AG09319 (cell line): ENCODE results near the gene SIRT2.
"Not testable (repeated sequence)": the region's sequence is repeated elsewhere in the genome, so short reads cannot be mapped to it uniquely, and the experiment has no call there.

Source experiments
- DNase-seq: peaks from one replicate; pipeline ENCODE4 v3.0.0-alpha.2; 2010; ENCODE audit warnings: low read depth; ENCODE audit errors: extremely low read depth
- CTCF ChIP-seq: IDR thresholded peaks from 2 replicates; pipeline ENCODE4 v1.5.1; 2011; ENCODE audit warnings: low read depth, mild to moderate bottlenecking, inconsistent platforms, low read length, moderate library complexity

SIRT2 gene

DNA sequence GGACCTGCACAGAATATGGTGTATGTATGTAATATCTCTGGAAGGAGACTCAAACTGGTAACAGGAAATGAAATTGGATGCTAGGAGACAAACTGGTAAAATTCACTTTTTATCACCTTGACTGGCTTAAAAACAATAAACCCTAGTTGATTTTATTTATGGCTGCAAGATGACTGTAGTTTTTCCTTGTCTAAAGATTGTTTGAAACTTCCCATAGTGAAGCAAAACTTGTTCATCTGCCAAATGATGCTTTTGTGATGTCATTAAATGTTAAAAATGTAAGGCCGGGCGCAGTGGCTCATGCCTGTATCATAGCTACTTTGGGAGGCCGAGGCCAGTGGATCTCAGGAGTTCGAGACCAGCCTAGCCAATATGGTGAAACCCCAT is 65.3 kb downstream of the SIRT2 start:
- TF ChIP-seq CTCF, result no peak
- no peak for DNase-seq

- no peak for TF ChIP-seq CTCF
Observed at GRCh38 chr19:38833092-38833425, 66.4 kb downstream of the SIRT2 start.

GRCh38 chr19:38831142-38831605 is 68.2 kb downstream of the SIRT2 start:
- TF ChIP-seq CTCF, result no peak

More at GRCh38 chr19:38833092-38833425, 66.4 kb downstream of the SIRT2 start:
- no peak for DNase-seq

DNA sequence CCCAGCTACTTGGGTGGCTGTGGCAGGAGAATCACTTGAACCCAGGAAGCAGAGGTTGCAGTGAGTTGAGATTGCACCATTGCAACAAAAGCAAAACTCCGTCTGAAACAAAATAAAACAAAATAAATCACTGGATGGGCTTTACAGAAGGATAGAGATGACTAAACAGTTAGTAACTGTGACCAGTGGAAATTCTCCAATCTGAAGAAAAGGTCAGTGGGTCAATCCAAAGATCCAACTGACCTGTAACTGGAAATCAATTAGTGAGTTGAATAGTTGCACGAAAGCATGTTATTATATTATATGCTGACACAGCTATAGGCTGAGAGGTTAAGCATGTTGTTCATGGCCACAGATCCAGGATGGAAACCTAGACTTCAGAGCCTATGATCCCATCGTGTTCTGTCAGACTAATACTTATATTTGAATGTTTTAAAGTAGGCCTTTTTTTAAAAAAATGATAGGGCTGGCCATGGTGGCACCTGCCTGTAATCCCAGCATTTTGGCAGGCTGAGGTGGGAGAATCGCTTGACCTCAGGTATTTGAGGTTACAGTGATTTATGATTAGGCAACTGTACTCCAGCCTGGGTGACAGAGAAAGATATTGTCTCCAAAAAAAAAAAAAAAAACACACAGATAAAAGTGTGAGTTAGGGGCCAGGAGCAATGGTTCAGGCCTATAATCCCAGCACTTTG is 69.2 kb downstream of the SIRT2 start:
- TF ChIP-seq CTCF, result no peak
- DNase-seq, result no peak

More at GRCh38 chr19:38831142-38831605, 68.2 kb downstream of the SIRT2 start:
- DNase-seq, result peak; percentile 76

- not testable (repeated sequence) for DNase-seq
Observed at GRCh38 chr19:38829203-38829602, 70.2 kb downstream of the SIRT2 start.
